Measurements from ENCODE around the gene VPS11.

GRCh38 chr11:119049081-119049480 lies 18.5 kb upstream of the VPS11 start:
- TF ChIP-seq CTCF (conservative IDR thresholded peaks at IDR 0.05 in 1 of 2, IDR thresholded peaks at IDR 0.05 in 1 of 2; ENCODE audit: extremely low read depth in 1 of 2, insufficient read depth in 1 of 2, low read depth in 1 of 2, low read length in 2 of 2) (no peak), EZH2 (IDR thresholded peaks at IDR 0.05; ENCODE audit: borderline replicate concordance, low read length) (no peak)
